Esophagus muscularis mucosa (tissue), 4 donors: ENCODE data around the gene INSYN2B. TPM values are rescaled to one million over a fixed set of nuclear protein-coding genes. Genes with fewer than 3 reads are reported as not detected.

Experiments used
- DNase-seq: peaks from one replicate; pipeline ENCODE4 v3.0.0-alpha.2; 2017; ENCODE audit errors: extremely low spot score
- H3K27ac ChIP-seq, 4 donors: fragments of 200-600 bp; sonication (generic); replicated peaks in 1 of 4; 1 replicate in 3 of 4; 2 replicates in 1 of 4; pipeline ENCODE4 v1.5.1; 2016 to 2019; ENCODE audit warnings: mild to moderate bottlenecking in 1 of 4
- H3K27me3 ChIP-seq, 4 donors: fragments of 200-600 bp; sonication (generic); one replicate each; pipeline versions ENCODE4 v1.5.1 to v1.6.0; 2016 to 2019
- H3K36me3 ChIP-seq, 4 donors: fragments of 200-600 bp; sonication (generic); one replicate each; pipeline ENCODE4 v1.5.1; 2016 to 2019
- H3K4me1 ChIP-seq, 4 donors: fragments of 200-600 bp; sonication (generic); one replicate each; pipeline ENCODE4 v1.5.1; 2016 to 2019
- H3K4me3 ChIP-seq, 4 donors: fragments of 200-600 bp; sonication (generic); 1 replicate in 2 of 4; 2 replicates in 2 of 4; pipeline ENCODE4 v1.5.1; 2016 to 2019; ENCODE audit warnings: mild to moderate bottlenecking in 4 of 4, moderate library complexity in 1 of 4
- H3K9me3 ChIP-seq, 4 donors: fragments of 200-600 bp; sonication (generic); 1 replicate in 3 of 4; 2 replicates in 1 of 4; pipeline ENCODE4 v1.5.1; 2016 to 2019
- CTCF ChIP-seq, 3 experiments: fragments of 200-600 bp in 2 of 3; fragments of 450-650 bp in 1 of 3; sonication (generic) in 2 of 3; IDR thresholded peaks; one replicate each; pipeline ENCODE4 v1.5.1; 2017 to 2019; ENCODE audit warnings: antibody characterized with exemption in 3 of 3, mild to moderate bottlenecking in 2 of 3, moderate library complexity in 1 of 3
- EP300 ChIP-seq: sonication (generic); formaldehyde crosslinking; IDR thresholded peaks from one replicate; pipeline ENCODE4 v1.6.1; 2017; ENCODE audit warnings: antibody characterized with exemption
- POLR2A ChIP-seq: fragments of 450-650 bp; IDR thresholded peaks from one replicate; pipeline ENCODE4 v1.6.1; 2017; ENCODE audit warnings: antibody characterized with exemption, moderate library complexity, mild to moderate bottlenecking, low read depth
- POLR2AphosphoS5 ChIP-seq, 2 donors: sonication (generic); formaldehyde crosslinking; IDR thresholded peaks; one replicate each; pipeline ENCODE4 v1.6.1; 2017; ENCODE audit warnings: antibody characterized with exemption in 2 of 2
- WGBS: methylation state at CpG from one replicate; pipeline ENCODE4 v1.1.5; 2018; 5-methylcytosine and 5-hydroxymethylcytosine counted together
- intact Hi-C: fragments of 100-400 bp; cut with DNase I; formaldehyde crosslinking; loops from one replicate; pipeline ENCODE4 v1.15.1; 2023
- total RNA-seq, 4 donors: library from RNA; depleted of rRNA; stranded (reverse); fragments of >200 nt; gene quantifications; one replicate each; pipeline versions ENCODE4 v1.1.0 to v1.2.1, GENCODE V29; 2016

INSYN2B gene
- total RNA-seq, 4 donors from 2014 or later, result not detected

- Histone ChIP-seq H3K4me3 (no peak overlapping the region), H3K27me3 (peaks cover 0 to 15% (median 0%) of the 10 kb centered on the region in 4 donors), H3K36me3 (no peaks in the 10 kb centered on the region), H3K4me1 (peaks cover 0 to 6% (median 3%) of the 10 kb centered on the region in 4 donors), H3K27ac (no peak overlapping the region), H3K9me3 (no peaks in the 10 kb centered on the region)
- DNase-seq, result no peak
- 85% methylated on average over 2 of the region's 2 CpGs for WGBS
- no peak for TF ChIP-seq EP300
- no peak for TF ChIP-seq POLR2AphosphoS5 (IDR thresholded peaks at IDR 0.05)
- no peak for TF ChIP-seq POLR2A
- no peak for TF ChIP-seq CTCF (IDR thresholded peaks at IDR 0.05)
- intact Hi-C loops, result no loop called here
Observed at GRCh38 chr5:169950333-169950732, 30.0 kb downstream of the INSYN2B start.

- intact Hi-C loops, result no loop called here
- H3K27me3 ChIP-seq, result peaks cover 0 to 3% (median 0%) of the 10 kb centered on the region in 4 donors
- 94% methylated on average over 5 of the region's 5 CpGs for WGBS
- TF ChIP-seq CTCF (IDR thresholded peaks at IDR 0.05), result no peak
- no peak for TF ChIP-seq EP300
- no peak for TF ChIP-seq POLR2A
- TF ChIP-seq POLR2AphosphoS5 (IDR thresholded peaks at IDR 0.05), result no peak
- H3K4me1 ChIP-seq, result peaks cover 0 to 6% (median 3%) of the 10 kb centered on the region in 4 donors
- no peak for DNase-seq
- H3K27ac ChIP-seq, result no peak overlapping the region
- H3K36me3 ChIP-seq, result no peaks in the 10 kb centered on the region
- no peak overlapping the region for H3K4me3 ChIP-seq
- H3K9me3 ChIP-seq, result no peaks in the 10 kb centered on the region
Observed at GRCh38 chr5:169946743-169947295, 33.5 kb downstream of the INSYN2B start.

GRCh38 chr5:169945831-169946261 lies 34.4 kb downstream of the INSYN2B start:
- Histone ChIP-seq H3K9me3 (no peaks in the 10 kb centered on the region), H3K27ac (no peak overlapping the region), H3K36me3 (no peaks in the 10 kb centered on the region), H3K27me3 (peaks cover 0 to 9% (median 0%) of the 10 kb centered on the region in 4 donors), H3K4me3 (no peak overlapping the region), H3K4me1 (peaks cover 0 to 6% (median 3%) of the 10 kb centered on the region in 4 donors)
- intact Hi-C loops, result no loop called here
- no peak for DNase-seq
- WGBS, result 37% methylated on average over 3 of the region's 3 CpGs
- TF ChIP-seq POLR2AphosphoS5 (IDR thresholded peaks at IDR 0.05) (no peak), POLR2A (no peak), CTCF (IDR thresholded peaks at IDR 0.05) (no peak), EP300 (no peak)

GRCh38 chr5:169944922-169945680 lies 35.2 kb downstream of the INSYN2B start:
- no peak overlapping the region for H3K27ac ChIP-seq
- H3K4me1 ChIP-seq, result peaks cover 0 to 6% (median 3%) of the 10 kb centered on the region in 4 donors
- DNase-seq, result no peak
- no peaks in the 10 kb centered on the region for H3K36me3 ChIP-seq
- H3K9me3 ChIP-seq, result no peaks in the 10 kb centered on the region
- intact Hi-C loops, result no loop called here
- H3K4me3 ChIP-seq, result no peak overlapping the region
- TF ChIP-seq EP300, result no peak
- TF ChIP-seq POLR2AphosphoS5 (IDR thresholded peaks at IDR 0.05), result no peak
- no peak for TF ChIP-seq POLR2A
- no peak for TF ChIP-seq CTCF (IDR thresholded peaks at IDR 0.05)
- 64% methylated on average over 8 of the region's 8 CpGs for WGBS
- peaks cover 0 to 12% (median 0%) of the 10 kb centered on the region in 4 donors for H3K27me3 ChIP-seq
